K562 (cell line): ENCODE data around the gene ITPR1. TPM values are rescaled to one million over a fixed set of nuclear protein-coding genes. Genes with fewer than 3 reads are reported as not detected.

ENCODE experiments used
- ADNP ChIP-seq: fragments of 200-800 bp; sonication (Bioruptor generic); IDR thresholded peaks from 2 replicates; pipeline ENCODE4 v1.6.1; 2016; ENCODE audit warnings: missing genetic modification characterization, missing compliant biosample characterization
- ELF2 ChIP-seq: fragments of 250-450 bp; sonication (Bioruptor Pico); IDR thresholded peaks from 2 replicates; pipeline ENCODE4 v1.5.0; 2021; ENCODE audit warnings: mild to moderate bottlenecking
- FOS ChIP-seq: IDR thresholded peaks from 3 replicates; pipeline ENCODE4 v1.6.1; 2011; ENCODE audit not compliant: insufficient read length; ENCODE audit errors: extremely low read depth
- FOXM1 ChIP-seq, 2 experiments: fragments of 450-650 bp in 1 of 2; sonication (generic) in 1 of 2; formaldehyde crosslinking in 1 of 2; IDR thresholded peaks; 2 replicates each; pipeline versions ENCODE4 v1.6.1 to v1.9.0; 2017 to 2022; ENCODE audit warnings: low read depth in 2 of 2, mild to moderate bottlenecking in 2 of 2, missing genetic modification reagents in 1 of 2, moderate library complexity in 1 of 2
- L3MBTL2 ChIP-seq: fragments of 450-650 bp; IDR thresholded peaks from 2 replicates; pipeline ENCODE4 v1.6.1; 2016; ENCODE audit warnings: mild to moderate bottlenecking, moderate library complexity
- MIER1 ChIP-seq: fragments of 450-650 bp; IDR thresholded peaks from 2 replicates; pipeline ENCODE4 v1.6.1; 2016; ENCODE audit warnings: antibody characterized with exemption, mild to moderate bottlenecking, low read depth
- NR3C1 ChIP-seq: sonication (generic); formaldehyde crosslinking; IDR thresholded peaks from 2 replicates; pipeline ENCODE4 v1.8.1; 2022; ENCODE audit warnings: missing genetic modification reagents
- TCF7L2 ChIP-seq: fragments of 150-350 bp; IDR thresholded peaks from 2 replicates; pipeline ENCODE4 v1.6.1; 2016; ENCODE audit warnings: low read depth, mild to moderate bottlenecking, low read length, moderate library complexity
- ZC3H11A ChIP-seq: IDR thresholded peaks from 2 replicates; pipeline ENCODE4 v1.6.1; 2012; ENCODE audit warnings: low read depth, low read length, improper control_type of control experiment
- ZNF23 ChIP-seq: fragments of 250-450 bp; sonication (Bioruptor Pico); IDR thresholded peaks from 2 replicates; pipeline ENCODE4 v1.4.0; 2020; ENCODE audit warnings: mild to moderate bottlenecking
- ZNF253 ChIP-seq: fragments of 250-450 bp; sonication (Bioruptor Pico); conservative IDR thresholded peaks from 2 replicates; pipeline ENCODE4 v1.6.1; 2021; ENCODE audit warnings: mild to moderate bottlenecking
- polyA plus RNA-seq, 8 experiments: library from polyadenylated mRNA; depleted of rRNA in 4 of 8; stranded (reverse) in 5 of 8; unstranded in 3 of 8; fragments of >200 nt; fragmentation: Nextera tagmentation in 2 of 8; fragmentation: Illumina TruSeq in 1 of 8; extraction: Ambion mirVana in 2 of 8; extraction: Trizol in 1 of 8; gene quantifications; 2 replicates each; pipeline versions ENCODE4 v1.2.1 to v1.2.3, GENCODE V29; 2011 to 2014; ENCODE audit warnings: inconsistent platforms in 1 of 8, missing spikeins in 1 of 8
- total RNA-seq, 7 experiments: library from RNA; depleted of rRNA in 6 of 7; stranded (reverse); fragments of >200 nt in 6 of 7; fragmentation: Illumina TruSeq in 2 of 7; extraction: Trizol in 2 of 7; gene quantifications; 2 replicates each; pipeline versions ENCODE4 v1.2.1 to v1.2.3, GENCODE V29; 2011 to 2021; ENCODE audit warnings: low replicate concordance in 1 of 7
- TF ChIP-seq, protein P1 (sequence below): fragments of 250-450 bp; sonication (Bioruptor Pico); IDR thresholded peaks from 2 replicates; pipeline ENCODE4 v1.4.0; 2020; ENCODE audit warnings: mild to moderate bottlenecking, moderate library complexity
- TF ChIP-seq, protein P2 (sequence below): fragments of 450-650 bp; formaldehyde crosslinking; IDR thresholded peaks from 2 replicates; pipeline ENCODE4 v1.4.0; 2022; ENCODE audit warnings: mild to moderate bottlenecking, moderate library complexity
- TF ChIP-seq, protein P3 (sequence below): fragments of 200-400 bp; formaldehyde crosslinking; IDR thresholded peaks from 2 replicates; pipeline ENCODE4 v1.6.1; 2017; ENCODE audit warnings: mild to moderate bottlenecking, low read depth, low read length, moderate library complexity
- TF ChIP-seq, protein P4 (sequence below): fragments of 250-450 bp; sonication (Bioruptor Pico); IDR thresholded peaks from 2 replicates; pipeline ENCODE4 v1.8.0; 2022; ENCODE audit warnings: inconsistent platforms, mild to moderate bottlenecking, moderate library complexity, borderline replicate concordance
- TF ChIP-seq, protein P5 (sequence below): fragments of 200-800 bp; sonication (Bioruptor generic); IDR thresholded peaks from 2 replicates; pipeline ENCODE4 v1.6.1; 2017; ENCODE audit warnings: missing genetic modification characterization, missing compliant biosample characterization
- TF ChIP-seq, protein P6 (sequence below): fragments of 450-650 bp; formaldehyde crosslinking; IDR thresholded peaks from 2 replicates; pipeline ENCODE4 v1.4.0; 2020; ENCODE audit warnings: mild to moderate bottlenecking, moderate library complexity

The ITPR1 gene
- total and polyA plus RNA-seq, 9 of the 15 experiments (the other 6 are each of a cell fraction or from before 2014, with no cell fraction given), result 22.4 to 40.0 (median 27.4) TPM

DNA sequence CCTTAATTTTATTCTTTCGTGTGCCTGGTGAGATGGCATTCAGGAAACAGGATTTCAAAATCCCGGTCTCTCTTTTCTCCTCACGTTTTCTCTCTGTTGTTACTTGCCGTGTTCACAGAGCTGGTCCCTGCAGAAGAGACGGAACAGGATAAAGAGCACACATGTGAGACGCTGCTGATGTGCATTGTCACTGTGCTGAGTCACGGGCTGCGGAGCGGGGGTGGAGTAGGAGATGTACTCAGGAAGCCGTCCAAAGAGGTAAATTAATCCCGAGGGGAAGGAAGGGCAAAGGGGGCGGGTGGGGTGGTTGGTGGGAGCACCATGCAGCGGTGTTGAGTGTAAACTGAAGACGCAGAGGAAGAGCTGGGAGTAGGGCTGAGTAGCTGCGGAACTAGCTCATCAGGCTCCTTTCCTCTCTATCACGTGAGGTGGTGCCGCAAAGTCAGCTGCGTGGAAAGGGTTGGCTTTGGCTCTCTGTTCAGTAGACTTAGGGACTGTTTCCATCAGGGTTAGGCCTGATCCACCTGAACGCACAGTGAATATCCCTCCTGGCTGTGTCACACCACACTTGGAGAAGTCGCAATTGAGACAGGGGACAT is 321.3 kb downstream of the ITPR1 start (continued):
- TF ChIP-seq, protein P1, sequence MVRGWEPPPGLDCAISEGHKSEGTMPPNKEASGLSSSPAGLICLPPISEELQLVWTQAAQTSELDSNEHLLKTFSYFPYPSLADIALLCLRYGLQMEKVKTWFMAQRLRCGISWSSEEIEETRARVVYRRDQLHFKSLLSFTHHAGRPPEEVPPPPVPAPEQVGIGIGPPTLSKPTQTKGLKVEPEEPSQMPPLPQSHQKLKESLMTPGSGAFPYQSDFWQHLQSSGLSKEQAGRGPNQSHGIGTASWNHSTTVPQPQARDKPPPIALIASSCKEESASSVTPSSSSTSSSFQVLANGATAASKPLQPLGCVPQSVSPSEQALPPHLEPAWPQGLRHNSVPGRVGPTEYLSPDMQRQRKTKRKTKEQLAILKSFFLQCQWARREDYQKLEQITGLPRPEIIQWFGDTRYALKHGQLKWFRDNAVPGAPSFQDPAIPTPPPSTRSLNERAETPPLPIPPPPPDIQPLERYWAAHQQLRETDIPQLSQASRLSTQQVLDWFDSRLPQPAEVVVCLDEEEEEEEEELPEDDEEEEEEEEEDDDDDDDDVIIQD (CRISPR knock-in tag), result no peak
- TF ChIP-seq, protein P2, sequence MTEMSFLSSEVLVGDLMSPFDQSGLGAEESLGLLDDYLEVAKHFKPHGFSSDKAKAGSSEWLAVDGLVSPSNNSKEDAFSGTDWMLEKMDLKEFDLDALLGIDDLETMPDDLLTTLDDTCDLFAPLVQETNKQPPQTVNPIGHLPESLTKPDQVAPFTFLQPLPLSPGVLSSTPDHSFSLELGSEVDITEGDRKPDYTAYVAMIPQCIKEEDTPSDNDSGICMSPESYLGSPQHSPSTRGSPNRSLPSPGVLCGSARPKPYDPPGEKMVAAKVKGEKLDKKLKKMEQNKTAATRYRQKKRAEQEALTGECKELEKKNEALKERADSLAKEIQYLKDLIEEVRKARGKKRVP, result no peak
- TF ChIP-seq FOXM1 (IDR thresholded peaks at IDR 0.05; ENCODE audit: low read depth), result peak; percentile 9
- no peak for TF ChIP-seq FOXM1 (CRISPR knock-in tag; IDR thresholded peaks at IDR 0.05; ENCODE audit: low read depth)
- TF ChIP-seq, protein P3, sequence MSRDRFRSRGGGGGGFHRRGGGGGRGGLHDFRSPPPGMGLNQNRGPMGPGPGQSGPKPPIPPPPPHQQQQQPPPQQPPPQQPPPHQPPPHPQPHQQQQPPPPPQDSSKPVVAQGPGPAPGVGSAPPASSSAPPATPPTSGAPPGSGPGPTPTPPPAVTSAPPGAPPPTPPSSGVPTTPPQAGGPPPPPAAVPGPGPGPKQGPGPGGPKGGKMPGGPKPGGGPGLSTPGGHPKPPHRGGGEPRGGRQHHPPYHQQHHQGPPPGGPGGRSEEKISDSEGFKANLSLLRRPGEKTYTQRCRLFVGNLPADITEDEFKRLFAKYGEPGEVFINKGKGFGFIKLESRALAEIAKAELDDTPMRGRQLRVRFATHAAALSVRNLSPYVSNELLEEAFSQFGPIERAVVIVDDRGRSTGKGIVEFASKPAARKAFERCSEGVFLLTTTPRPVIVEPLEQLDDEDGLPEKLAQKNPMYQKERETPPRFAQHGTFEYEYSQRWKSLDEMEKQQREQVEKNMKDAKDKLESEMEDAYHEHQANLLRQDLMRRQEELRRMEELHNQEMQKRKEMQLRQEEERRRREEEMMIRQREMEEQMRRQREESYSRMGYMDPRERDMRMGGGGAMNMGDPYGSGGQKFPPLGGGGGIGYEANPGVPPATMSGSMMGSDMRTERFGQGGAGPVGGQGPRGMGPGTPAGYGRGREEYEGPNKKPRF, result no peak
- no peak for TF ChIP-seq MIER1
- no peak for TF ChIP-seq ZNF253 (CRISPR knock-in tag)
- TF ChIP-seq, protein P4, sequence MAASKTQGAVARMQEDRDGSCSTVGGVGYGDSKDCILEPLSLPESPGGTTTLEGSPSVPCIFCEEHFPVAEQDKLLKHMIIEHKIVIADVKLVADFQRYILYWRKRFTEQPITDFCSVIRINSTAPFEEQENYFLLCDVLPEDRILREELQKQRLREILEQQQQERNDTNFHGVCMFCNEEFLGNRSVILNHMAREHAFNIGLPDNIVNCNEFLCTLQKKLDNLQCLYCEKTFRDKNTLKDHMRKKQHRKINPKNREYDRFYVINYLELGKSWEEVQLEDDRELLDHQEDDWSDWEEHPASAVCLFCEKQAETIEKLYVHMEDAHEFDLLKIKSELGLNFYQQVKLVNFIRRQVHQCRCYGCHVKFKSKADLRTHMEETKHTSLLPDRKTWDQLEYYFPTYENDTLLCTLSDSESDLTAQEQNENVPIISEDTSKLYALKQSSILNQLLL (CRISPR knock-in tag), result no peak
- TF ChIP-seq, protein P5, sequence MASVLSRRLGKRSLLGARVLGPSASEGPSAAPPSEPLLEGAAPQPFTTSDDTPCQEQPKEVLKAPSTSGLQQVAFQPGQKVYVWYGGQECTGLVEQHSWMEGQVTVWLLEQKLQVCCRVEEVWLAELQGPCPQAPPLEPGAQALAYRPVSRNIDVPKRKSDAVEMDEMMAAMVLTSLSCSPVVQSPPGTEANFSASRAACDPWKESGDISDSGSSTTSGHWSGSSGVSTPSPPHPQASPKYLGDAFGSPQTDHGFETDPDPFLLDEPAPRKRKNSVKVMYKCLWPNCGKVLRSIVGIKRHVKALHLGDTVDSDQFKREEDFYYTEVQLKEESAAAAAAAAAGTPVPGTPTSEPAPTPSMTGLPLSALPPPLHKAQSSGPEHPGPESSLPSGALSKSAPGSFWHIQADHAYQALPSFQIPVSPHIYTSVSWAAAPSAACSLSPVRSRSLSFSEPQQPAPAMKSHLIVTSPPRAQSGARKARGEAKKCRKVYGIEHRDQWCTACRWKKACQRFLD (CRISPR knock-in tag), result no peak; the same call in none of the 2 replicates
- no peak; the same call in 1 of the 2 replicates for TF ChIP-seq ADNP (tag)
- no peak for TF ChIP-seq ZNF23 (CRISPR knock-in tag)
- no peak for TF ChIP-seq ELF2
- no peak for TF ChIP-seq NR3C1
- TF ChIP-seq ZC3H11A, result no peak
- TF ChIP-seq, protein P6, sequence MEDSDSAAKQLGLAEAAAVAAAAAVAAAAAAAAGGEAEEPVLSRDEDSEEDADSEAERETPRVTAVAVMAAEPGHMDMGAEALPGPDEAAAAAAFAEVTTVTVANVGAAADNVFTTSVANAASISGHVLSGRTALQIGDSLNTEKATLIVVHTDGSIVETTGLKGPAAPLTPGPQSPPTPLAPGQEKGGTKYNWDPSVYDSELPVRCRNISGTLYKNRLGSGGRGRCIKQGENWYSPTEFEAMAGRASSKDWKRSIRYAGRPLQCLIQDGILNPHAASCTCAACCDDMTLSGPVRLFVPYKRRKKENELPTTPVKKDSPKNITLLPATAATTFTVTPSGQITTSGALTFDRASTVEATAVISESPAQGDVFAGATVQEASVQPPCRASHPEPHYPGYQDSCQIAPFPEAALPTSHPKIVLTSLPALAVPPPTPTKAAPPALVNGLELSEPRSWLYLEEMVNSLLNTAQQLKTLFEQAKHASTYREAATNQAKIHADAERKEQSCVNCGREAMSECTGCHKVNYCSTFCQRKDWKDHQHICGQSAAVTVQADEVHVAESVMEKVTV, result no peak
- peak; percentile 43 for TF ChIP-seq FOS
- no peak for TF ChIP-seq TCF7L2
- peak; percentile 39; the same call in 1 of the 2 replicates for TF ChIP-seq L3MBTL2
